Renal cortex interstitium (tissue), 11 donors: Measurements from ENCODE around the gene RAET1E. TPM values are rescaled to one million over a fixed set of nuclear protein-coding genes. Genes with fewer than 3 reads are reported as not detected.
"Not testable (repeated sequence)": the region's sequence is repeated elsewhere in the genome, so short reads cannot be mapped to it uniquely, and the experiment has no call there.

Experiments used
- DNase-seq, 11 donors: peaks; one replicate each; pipeline ENCODE4 v3.0.0-alpha.2; 2013; ENCODE audit warnings: low read depth in 9 of 11, low spot score in 4 of 11; ENCODE audit errors: extremely low read depth in 1 of 11
- polyA plus RNA-seq, 3 donors: library from polyadenylated mRNA; unstranded; fragments of 120-200 nt; gene quantifications; one replicate each; pipeline ENCODE4 v1.2.1, GENCODE V29; 2013; ENCODE audit not compliant: insufficient read length in 3 of 3

The RAET1E gene
- polyA plus RNA-seq, 3 donors = 0.20 to 0.50 (median 0.30) TPM

DNA sequence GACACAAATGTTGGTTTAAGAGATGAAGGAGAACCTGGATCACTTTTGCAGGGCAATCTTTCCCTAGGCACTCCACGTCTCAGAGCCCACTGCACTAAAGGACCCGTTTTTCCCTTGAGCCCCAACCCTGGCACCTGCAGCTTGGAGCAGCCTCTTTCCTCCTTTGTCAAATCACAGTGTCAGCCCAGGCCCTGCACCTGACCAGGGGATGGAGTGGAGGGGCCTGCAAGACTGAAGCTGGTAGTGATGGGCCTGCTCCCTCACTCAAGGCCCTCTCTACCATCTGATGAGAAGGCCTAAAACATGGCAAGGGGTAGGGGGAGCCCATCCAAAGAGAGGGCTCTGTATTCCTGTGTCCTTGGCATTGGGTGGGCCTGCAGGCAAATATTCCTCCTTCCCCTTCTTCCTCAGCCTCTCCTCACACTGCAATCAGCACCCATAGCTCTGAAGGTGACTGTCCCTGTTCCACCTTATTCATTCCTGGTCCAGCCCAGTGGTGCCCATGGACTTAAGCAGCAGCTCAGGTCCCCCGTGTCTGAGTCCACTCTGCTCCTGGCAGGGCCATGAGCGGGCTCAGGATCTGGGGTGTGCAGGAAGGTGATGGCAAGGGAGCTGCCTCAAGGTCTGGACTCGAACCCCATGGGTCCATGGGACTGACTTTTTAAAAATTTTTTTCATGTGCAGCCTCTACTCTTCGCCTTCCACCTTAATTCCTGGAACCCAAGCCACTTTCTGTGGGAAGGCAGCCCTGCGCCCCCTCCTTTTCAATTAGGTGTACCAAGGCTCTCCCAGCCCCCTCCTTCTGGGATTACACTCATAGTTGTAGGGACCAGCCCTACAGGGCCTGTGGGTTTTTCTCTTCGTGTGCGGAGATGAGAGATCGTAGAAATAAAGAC, 18.3 kb upstream of the RAET1E start:
- DNase-seq = no peak

DNA sequence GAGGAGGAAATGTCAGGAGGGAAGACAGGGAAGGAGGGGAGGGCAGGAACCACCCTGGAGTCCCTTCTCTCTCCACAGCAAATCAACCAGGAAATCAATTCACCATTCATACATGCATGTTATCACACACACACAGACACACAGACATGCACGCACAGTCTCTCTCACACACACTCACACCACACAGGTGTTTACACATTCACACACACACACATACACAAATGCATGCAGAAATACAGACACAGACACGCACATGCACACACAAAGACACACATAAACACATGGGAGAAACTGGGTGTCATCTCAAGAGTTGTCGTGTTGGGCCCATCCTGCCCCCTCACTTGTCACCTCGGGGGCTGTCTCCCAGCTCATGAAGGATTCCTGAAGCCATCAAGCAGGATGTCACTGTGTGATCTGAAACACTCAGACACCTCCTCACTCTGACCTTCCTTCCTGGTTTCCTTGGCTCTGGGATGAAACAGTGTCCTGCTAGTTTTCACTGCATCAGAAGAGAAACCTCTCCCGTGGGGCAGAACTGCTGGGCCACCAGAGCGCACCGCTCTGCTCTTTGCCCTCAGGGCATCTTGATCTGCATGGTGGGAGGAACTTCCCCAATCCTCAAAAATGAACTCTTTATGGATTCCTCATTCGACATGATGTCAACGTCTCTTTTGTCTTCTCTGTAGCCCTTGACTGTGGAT, 15.8 kb upstream of the RAET1E start:
- no peak for DNase-seq

DNA sequence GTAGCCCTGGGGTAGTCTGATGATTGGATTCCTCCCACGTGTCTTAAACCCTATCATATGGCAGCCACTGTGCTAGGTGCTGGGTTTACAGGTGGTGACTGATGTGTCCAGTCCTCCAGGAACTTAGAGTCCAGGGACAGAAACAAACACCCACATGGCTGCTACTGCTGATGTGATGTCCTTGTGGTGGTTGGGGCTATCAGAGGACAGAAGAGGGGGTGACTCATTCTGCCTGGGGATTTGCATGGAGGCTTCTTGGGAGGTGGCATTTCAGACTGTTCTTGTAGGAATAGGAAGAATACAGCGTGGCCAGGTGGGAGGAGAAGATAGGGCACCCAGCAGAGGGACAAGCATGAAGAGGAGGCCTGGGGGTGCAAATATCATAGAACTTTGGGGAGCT, 15.2 kb upstream of the RAET1E start:
- DNase-seq = no peak

- not testable (repeated sequence) for DNase-seq
Measured at GRCh38 chr6:149912680-149913079, 14.8 kb upstream of the RAET1E start.

DNA sequence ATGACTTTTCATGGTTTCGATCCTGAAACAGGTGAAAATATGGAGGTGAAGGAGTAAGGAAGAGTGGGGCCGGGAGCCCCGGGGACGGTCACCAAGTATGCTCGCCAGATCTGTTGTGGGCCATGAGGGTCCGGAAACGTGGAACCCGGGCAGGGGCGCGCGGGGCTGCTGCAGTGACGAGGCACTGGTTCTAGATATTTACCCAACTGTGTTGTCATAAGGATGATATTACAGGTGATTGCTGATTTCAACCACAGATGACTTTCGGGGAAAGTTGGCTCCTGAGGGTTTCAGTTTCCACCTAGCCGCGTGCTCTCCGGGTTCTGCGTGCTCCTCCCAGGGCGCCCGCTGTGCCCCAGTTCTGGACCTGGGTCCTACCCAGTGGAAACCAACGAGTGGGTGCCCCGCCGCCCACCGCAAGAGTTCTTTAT, 12.8 kb upstream of the RAET1E start:
- no peak for DNase-seq

DNA sequence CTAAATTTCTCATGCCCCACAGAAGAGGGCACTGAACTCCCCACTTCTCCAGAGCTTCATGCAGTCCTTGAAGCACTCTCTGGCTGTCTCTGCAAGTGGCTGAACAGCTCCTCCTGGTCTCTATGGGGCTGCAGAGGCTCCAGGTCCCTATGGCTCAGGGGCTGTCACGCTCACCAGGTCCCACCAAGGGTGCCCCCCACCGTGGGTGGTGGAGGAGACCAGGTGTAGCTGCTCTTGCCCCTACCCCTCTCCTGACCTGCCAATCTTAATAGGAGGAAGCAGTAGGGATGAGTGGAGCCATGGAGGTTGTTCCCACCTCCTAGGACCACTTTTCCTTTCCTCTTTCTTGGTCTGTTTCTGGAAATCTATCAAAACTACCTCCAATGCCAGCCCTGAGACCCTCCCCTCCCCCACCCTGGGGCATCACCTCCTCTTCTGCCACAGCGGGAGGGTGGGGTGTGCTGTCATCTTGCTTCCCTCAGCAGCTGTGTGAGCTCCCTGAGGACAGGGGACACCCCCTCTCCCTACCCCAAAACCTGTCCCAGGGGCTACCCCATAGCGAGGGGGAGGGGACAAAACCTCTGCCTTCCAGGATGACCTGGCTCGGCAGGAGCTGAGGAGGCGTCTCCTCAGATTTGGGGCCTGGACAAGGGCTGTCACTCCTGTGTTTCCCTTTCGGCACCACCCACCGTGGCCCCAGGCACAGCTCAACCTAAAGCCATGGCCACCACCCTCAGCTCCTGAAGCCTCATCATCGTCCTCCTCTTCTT, 12.0 kb upstream of the RAET1E start:
- DNase-seq = no peak

GRCh38 chr6:149908480-149908879, 10.6 kb upstream of the RAET1E start:
- not testable (repeated sequence) for DNase-seq

- no peak for DNase-seq
Measured at GRCh38 chr6:149907317-149907716, 9.4 kb upstream of the RAET1E start.

GRCh38 chr6:149906405-149906804, 8.5 kb upstream of the RAET1E start:
- no peak for DNase-seq

- no peak for DNase-seq
Measured at GRCh38 chr6:149905911-149906371, 8.0 kb upstream of the RAET1E start.

GRCh38 chr6:149905371-149905910, 7.5 kb upstream of the RAET1E start:
- no peak for DNase-seq

GRCh38 chr6:149904661-149905370, 6.9 kb upstream of the RAET1E start:
- DNase-seq = no peak

DNA sequence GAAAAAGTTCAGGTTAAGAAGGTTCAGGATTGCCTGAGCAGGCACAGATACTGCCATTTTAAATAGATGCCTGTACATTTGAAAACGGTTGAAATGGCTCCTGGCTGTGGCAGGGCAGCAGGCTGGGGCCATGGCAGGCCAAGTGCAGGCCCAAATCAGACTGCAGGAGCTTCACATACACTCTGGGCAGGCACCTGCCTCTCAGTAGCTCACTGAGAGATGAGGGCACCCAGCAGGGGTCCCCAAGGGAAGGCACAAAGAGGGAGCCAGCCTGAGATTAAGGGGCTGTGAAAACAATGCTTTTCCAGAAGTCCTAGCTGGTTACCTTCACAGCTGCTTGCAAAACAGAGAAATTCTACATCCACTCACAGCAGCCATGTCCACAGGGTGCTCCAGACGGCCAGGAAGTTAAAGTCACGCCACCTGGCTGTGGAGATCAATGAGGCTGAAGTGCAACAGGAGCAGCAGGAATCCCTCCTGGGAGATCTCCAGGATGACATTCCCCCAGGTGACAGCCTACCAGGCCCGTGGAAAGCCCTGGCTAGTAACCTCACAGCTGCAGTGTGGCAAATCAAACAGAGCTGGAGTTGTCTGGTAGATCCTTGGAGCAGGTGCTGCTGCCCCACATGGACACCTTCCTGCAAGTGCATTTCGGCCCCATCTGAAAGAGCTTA, 6.2 kb upstream of the RAET1E start:
- no peak for DNase-seq

DNA sequence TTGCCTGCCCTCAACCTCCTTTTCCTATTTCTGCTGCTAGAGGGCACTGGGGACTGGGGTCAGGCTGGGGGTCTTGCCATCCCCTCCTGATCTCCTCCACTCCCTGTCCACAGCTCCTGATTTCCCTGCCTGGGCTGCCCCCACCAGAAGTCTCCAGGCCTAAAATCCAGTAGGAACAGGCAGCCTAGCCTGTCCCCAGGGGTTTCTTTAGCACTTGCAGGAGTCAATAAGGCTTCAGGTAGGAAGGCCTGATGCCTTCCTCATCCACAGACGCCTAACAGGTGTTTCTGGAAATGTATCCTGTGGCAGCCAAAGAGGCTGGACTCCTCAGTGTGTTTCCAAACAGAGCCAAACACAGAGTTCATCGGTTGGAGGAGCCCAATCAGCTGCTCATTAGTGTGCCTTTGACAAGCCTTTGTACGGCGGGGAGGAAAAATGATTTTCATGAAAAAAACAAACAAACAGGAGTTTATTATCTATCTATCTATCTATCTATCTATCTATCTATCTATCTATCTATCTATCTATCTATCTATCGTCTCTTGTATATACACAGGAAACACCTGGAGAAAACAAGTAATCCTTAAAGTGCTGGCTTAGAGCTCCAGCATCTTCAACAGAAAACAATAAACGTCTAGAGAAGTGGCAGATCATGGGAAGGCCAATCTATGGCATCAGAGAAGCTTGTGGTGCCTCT, 3.7 kb upstream of the RAET1E start:
- DNase-seq = no peak

DNA sequence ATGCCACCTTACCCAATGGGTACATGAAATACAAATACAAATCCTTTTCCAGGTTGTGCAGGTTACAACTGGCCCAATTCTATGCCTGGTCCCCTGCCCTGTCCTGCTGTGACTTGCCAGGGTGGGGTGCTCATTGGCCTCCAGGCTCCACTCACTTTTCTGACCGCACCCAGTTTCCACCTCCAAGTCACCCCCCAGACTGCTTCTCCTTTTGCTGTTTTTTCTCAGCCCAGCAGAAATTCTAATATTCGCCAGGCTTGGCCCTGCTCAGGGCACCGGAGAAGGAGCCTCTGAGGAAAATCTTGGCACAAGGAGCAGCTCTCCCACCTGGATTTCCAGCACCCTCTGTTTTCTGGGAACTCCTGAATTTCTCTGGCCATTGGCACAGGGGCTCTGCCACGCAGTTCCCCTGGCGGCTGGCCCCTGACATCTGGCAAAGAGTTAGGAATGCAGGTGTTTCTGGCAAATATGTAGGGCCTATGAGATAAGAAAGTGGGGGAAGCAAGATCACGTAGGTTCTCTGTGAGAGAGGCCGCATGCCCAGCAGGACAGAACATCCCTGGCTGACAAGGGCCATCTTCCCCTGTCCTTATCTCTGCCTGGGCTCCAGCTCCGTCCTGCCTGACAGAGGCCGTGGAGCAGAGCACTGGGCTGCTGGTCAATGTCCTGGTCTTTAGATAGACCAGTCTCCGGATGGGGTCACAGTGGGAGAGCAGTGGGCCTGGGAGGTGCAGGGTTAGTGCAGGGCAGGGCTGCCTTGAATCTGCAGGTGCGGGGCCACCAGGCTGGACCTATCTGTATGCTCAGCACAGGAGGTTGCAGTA, 2.9 kb upstream of the RAET1E start:
- no peak for DNase-seq

- no peak for DNase-seq
Measured at GRCh38 chr6:149899926-149900619, 2.2 kb upstream of the RAET1E start.
